Parathyroid adenoma (tissue), 2 donors: ENCODE measurements around the gene PAFAH1B2.

Experiments
- H2AFZ ChIP-seq: fragments of 300-600 bp; sonication (generic); one replicate; pipeline ENCODE4 v1.7.0; 2017; ENCODE audit warnings: antibody characterized with exemption, mild to moderate bottlenecking
- H3K27ac ChIP-seq: fragments of 300-600 bp; sonication (generic); one replicate; pipeline ENCODE4 v1.7.0; 2017
- H3K27me3 ChIP-seq: fragments of 300-600 bp; sonication (generic); one replicate; pipeline ENCODE4 v1.7.0; 2017; ENCODE audit warnings: low read length; ENCODE audit not compliant: control insufficient read depth, insufficient read depth
- H3K36me3 ChIP-seq: fragments of 300-600 bp; sonication (generic); one replicate; pipeline ENCODE4 v1.7.0; 2017; ENCODE audit warnings: low read length; ENCODE audit not compliant: control insufficient read depth, insufficient read depth
- H3K4me1 ChIP-seq: fragments of 300-600 bp; sonication (generic); one replicate; pipeline ENCODE4 v1.7.0; 2017; ENCODE audit warnings: control low read depth
- H3K4me2 ChIP-seq: fragments of 300-600 bp; sonication (generic); one replicate; pipeline ENCODE4 v1.7.0; 2017; ENCODE audit warnings: low read length
- H3K4me3 ChIP-seq: fragments of 300-600 bp; sonication (generic); one replicate; pipeline ENCODE4 v1.7.0; 2017; ENCODE audit warnings: low read depth, low read length
- H3K79me2 ChIP-seq: fragments of 300-600 bp; sonication (generic); one replicate; pipeline ENCODE4 v1.7.0; 2017; ENCODE audit warnings: control low read depth
- H3K9ac ChIP-seq: fragments of 300-600 bp; sonication (generic); one replicate; pipeline ENCODE4 v1.7.0; 2017; ENCODE audit warnings: mild to moderate bottlenecking
- H3K9me3 ChIP-seq: fragments of 300-600 bp; sonication (generic); one replicate; pipeline ENCODE4 v1.7.0; 2017; ENCODE audit warnings: low read length; ENCODE audit not compliant: control insufficient read depth
- TF ChIP-seq, protein P1 (sequence below): fragments of 300-600 bp; sonication (generic); IDR thresholded peaks from one replicate; pipeline ENCODE4 v1.7.0; 2017; ENCODE audit warnings: antibody characterized with exemption, mild to moderate bottlenecking
- donor health status: primary hyperparathyroidism.

The PAFAH1B2 gene

DNA sequence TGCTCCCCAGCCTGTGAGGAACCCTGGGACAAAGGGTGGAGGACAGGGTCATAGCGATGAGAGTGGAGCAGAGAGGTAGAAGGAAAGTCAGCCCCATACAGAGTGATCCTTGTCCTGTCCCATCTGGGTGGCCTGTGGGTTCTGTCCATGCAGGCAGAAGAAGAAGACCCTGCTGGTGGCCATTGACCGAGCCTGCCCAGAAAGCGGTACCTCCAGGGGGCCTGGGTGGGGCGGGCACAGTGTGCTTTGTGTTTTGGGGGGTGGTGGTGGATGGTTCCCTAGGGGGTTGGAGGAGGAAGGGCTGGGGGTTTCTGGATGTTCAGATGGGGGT is 42.3 kb downstream of the PAFAH1B2 start:
- H3K27ac ChIP-seq, result no peak overlapping the region

DNA sequence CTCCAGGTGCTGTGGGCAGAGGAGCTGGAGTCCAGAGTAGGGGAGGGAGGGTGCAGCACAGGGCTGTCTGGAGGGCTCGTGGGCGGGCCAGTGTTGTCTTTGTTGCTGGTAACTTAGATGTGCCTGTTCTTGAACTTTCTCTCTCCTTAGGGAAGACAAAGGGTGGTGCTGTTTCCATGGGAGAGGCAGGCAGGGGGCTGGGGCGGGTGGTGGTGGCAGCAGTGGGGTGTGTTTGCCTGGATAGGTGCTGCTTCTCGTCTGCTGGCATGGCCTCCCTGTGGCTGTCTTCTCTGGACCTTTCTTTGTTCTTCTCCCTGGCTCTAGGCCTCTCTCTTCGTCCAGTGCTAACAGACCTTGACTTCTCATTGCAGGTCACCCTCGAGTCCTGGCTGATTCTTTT is 42.9 kb downstream of the PAFAH1B2 start:
- H3K9me3 ChIP-seq, result no peaks in the 10 kb centered on the region
- TF ChIP-seq, protein P1, sequence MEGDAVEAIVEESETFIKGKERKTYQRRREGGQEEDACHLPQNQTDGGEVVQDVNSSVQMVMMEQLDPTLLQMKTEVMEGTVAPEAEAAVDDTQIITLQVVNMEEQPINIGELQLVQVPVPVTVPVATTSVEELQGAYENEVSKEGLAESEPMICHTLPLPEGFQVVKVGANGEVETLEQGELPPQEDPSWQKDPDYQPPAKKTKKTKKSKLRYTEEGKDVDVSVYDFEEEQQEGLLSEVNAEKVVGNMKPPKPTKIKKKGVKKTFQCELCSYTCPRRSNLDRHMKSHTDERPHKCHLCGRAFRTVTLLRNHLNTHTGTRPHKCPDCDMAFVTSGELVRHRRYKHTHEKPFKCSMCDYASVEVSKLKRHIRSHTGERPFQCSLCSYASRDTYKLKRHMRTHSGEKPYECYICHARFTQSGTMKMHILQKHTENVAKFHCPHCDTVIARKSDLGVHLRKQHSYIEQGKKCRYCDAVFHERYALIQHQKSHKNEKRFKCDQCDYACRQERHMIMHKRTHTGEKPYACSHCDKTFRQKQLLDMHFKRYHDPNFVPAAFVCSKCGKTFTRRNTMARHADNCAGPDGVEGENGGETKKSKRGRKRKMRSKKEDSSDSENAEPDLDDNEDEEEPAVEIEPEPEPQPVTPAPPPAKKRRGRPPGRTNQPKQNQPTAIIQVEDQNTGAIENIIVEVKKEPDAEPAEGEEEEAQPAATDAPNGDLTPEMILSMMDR, result no peak
- H3K27me3 ChIP-seq, result no peaks in the 10 kb centered on the region
- no peaks in the 10 kb centered on the region for H3K36me3 ChIP-seq
- H2AFZ ChIP-seq, result no peak overlapping the region
- H3K9ac ChIP-seq, result no peak overlapping the region
- no peaks in the 10 kb centered on the region for H3K4me1 ChIP-seq
- H3K4me2 ChIP-seq, result no peak overlapping the region
- H3K27ac ChIP-seq, result no peak overlapping the region
- no peak overlapping the region for H3K4me3 ChIP-seq
- H3K79me2 ChIP-seq, result no peaks in the 10 kb centered on the region

More for the DNA sequence above, 42.3 kb downstream of the PAFAH1B2 start:
- TF ChIP-seq, protein P1, result no peak
- Histone ChIP-seq H3K27me3 (no peaks in the 10 kb centered on the region), H3K9ac (no peak overlapping the region), H3K79me2 (no peaks in the 10 kb centered on the region), H2AFZ (no peak overlapping the region), H3K4me1 (no peaks in the 10 kb centered on the region), H3K4me3 (no peak overlapping the region), H3K9me3 (no peaks in the 10 kb centered on the region), H3K36me3 (no peaks in the 10 kb centered on the region), H3K4me2 (no peak overlapping the region)

DNA sequence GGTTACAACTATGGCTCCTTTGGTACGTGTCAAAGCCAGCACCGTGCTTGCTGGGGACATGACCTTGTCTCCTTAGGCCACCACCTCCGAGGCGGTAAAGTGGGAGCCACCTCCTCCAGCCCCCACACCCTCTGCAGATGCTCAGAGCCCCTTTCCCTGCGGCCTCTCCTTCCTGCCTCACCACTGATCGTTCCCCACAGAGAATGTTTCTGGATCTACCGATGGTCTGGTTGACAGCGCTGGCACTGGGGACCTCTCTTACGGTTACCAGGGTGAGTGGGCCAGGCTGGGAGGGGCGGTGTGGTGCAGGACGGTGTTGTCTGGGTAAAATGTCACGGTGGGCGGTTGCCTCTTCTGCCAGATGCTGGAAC is 43.3 kb downstream of the PAFAH1B2 start:
- TF ChIP-seq, protein P1, result no peak
- Histone ChIP-seq H2AFZ (no peak overlapping the region), H3K79me2 (no peaks in the 10 kb centered on the region), H3K9me3 (no peaks in the 10 kb centered on the region), H3K27me3 (no peaks in the 10 kb centered on the region), H3K4me3 (no peak overlapping the region), H3K9ac (no peak overlapping the region), H3K27ac (no peak overlapping the region), H3K4me2 (no peak overlapping the region), H3K4me1 (no peaks in the 10 kb centered on the region), H3K36me3 (no peaks in the 10 kb centered on the region)

DNA sequence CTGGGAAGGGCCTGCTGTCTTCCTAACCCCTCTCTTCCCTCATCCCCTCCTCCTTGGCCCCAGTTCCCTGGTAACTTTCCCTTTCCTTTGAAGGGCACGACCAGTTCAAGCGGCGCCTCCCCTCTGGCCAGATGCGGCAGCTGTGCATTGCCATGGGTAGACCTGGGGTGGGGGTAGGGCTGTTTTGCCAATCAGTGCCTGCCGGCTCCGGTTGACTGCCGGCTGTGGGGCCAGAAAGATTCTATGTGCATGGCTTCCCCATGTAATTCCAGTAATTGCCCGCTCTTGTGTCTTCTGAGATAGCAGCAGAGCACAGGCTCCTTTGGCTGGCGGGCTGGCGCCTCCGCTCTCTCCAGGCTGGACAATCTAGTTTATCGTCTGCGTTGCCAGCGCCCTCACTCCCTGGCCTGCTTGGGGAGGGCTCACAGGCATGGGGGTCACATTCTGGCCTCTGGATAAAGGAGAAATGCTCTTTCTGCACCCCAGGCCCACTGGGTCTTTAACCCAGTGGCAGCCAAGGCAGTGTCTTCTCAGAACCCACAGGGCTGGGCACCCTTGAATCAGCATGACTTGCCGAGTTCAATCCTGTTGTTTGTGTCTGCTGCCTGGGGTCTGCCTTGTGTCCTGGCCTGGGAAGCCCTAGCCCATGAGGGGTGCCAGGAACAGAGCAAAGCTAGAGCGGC is 43.9 kb downstream of the PAFAH1B2 start:
- H3K36me3 ChIP-seq, result no peaks in the 10 kb centered on the region
- no peak overlapping the region for H3K9ac ChIP-seq
- H3K79me2 ChIP-seq, result no peaks in the 10 kb centered on the region

More for the DNA sequence above, 43.9 kb downstream of the PAFAH1B2 start:
- TF ChIP-seq, protein P1, result no peak
- Histone ChIP-seq H2AFZ (no peak overlapping the region), H3K27me3 (no peaks in the 10 kb centered on the region), H3K4me1 (no peaks in the 10 kb centered on the region), H3K4me3 (no peak overlapping the region), H3K4me2 (no peak overlapping the region), H3K27ac (no peak overlapping the region), H3K9me3 (no peaks in the 10 kb centered on the region)
